HG03045 (cell line): ENCODE data around the gene METRN.
"Not testable (repeated sequence)": the region's sequence is repeated elsewhere in the genome, so short reads cannot be mapped to it uniquely, and the experiment has no call there.

Source experiments
- ATAC-seq: cut with Tn5 transposase; IDR thresholded peaks from one replicate; pipeline ENCODE4 v1.9.1; 2021; ENCODE audit warnings: mild to moderate bottlenecking, moderate library complexity; ENCODE audit not compliant: unreplicated experiment

Gene METRN

DNA sequence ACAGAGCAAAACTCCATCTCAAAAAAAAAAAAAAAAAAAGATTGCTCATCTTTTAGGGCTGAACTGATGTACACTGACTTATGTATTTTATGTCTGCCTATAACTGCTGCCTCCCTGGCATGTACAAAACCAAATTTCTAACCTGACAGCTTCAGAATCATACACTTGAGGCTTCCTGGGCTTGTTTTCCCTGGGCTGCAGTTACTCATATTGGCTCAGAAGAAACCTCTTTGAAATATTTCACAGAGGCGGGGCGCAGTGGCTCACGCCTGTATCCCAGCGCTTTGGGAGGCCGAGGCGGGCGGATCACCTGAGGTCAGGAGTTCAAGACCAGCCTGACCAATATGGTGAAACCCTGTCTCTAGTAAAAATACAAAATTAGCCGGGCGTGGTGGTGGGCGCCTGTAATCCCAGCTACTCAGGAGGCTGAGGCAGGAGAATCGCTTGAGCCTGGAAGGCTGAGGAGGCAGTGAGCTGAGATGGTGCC is 39.2 kb downstream of the METRN start:
- ATAC-seq: not testable (repeated sequence)

DNA sequence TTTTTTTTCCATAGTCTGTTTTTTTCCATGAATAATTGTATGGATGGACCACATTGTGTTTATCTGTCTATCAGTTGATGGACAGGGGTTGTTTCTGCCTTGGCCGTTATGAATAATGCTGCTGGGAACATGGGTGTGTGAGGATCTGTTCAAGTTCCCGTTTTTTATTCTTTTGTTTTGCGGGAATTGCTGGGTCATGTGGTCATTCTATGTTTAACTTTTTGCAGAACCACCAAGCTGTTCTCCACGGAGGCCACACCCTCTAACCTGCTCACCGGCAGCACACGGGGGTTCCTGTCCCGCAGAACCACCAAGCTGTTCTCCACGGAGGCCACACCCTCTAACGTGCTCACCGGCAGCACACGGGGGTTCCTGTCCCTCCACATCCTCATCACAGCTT is 39.7 kb downstream of the METRN start:
- no peak for ATAC-seq

DNA sequence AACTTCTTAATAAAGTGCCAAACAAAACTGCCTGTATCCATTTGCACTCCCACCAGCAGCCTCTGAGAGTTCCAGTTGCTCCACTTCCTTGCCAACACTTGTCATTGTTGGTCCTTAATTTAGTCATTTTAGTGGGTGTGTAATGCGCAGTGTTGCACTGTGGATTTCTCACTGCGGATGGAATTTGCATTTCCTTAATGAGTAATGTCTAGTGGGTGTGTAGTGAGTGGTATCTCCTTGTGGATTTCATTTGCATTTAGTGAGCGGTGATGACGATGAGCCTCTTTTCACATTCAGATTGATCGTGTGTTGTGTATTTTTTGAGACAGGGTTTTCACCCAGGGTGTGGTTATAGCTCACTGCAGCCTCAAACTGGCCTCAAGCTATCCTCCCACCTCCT is 41.5 kb downstream of the METRN start:
- no peak for ATAC-seq

DNA sequence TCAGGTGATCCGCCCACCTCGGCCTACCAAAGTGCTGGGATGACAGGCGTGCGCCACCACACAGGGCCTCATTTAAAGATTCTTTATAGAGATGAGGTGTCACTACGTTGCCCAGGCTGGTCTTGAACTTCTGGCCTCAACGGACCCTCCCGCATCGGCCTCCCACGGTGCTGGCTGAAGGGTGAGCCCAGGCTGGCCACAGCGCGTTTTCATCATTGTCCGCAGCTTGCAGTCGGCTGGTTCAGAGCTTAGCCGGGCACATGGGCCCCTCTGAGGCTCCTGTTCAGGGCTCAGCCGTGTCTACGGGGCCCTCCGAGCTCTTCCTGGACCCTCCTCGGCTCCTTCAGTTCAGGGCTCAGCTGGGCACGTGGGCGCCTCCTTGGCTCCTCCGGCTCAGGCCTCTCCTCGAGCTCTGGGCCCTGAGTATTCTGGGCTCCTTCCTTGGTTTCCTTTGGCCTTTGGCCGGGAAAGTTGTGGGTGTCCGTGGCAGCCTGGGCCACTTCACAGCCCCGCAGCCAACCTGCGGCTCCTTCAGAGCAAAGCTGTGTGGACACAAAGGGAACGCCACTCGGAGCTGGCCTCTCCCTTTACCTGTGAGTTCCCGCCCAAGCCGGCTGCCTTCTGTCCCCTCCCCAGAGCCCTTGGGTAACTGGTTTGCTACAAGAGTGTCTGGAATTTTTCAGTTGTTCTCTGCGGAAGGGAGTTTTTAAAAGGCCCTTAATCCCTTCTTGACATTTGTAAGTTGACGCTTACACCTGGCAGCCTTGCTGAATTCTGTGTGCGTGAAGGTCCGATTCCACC is 44.4 kb downstream of the METRN start:
- ATAC-seq: no peak

DNA sequence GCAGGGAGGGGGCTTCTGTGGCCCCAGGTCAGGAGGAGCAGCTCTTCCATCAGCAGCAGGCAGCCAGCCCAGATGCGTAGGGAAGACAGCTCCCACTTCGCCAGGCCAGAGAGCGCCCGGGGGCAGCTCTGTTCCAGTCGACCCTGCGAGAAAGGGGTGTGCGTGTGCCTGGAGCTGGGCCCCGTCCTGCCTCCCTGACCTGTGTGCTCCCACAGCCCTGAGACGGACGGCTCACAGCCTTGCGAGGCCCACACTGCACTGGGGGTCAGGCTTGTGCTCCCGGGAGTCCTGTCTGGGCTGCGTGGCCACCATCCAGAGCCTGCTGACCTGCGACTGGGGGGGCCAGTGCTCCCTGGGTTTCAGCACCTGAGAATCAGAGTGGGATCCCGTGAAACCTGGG is 45.1 kb downstream of the METRN start:
- no peak for ATAC-seq

DNA sequence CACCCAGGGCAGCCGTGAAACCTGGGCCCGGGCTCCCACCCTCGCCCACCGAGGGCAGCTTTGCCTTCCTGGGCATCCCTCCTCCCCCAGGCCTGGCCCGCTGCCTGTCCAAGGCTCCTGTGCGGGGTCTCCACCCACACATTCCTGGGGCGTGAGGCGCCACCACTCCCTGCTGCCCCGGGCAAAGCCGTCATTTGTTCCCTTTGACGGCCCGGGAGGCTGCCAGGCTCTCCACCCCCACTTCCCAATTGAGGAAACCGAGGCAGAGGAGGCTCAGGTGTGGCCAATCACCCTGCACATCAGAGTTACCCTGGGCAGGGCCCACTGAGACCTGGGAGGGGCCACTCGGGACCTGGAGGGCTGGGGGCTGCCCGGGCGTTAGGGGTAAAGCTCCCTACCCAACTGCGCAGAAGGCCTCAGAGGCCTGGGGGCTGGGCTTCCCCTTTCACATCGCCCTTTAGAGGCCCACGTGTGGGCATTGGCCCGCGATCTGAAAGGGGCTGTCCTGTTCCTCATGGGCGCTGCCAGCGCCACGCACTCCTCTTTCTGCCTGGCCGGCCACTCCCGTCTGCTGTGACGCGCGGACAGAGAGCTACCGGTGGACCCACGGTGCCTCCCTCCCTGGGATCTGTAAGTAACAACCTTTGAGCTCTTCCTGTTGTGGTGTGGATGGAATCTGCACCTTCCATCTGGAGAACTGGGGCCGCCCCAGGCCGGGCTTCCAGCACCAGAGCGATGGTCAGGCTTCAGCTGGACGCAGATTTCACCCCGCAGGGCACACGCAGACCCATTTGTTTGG is 45.8 kb downstream of the METRN start, which contains the start of gene MSLN:
MSLN (plus strand) TSS at position 190 of the 799 bp plus-strand sequence. CDS start 1,947 bp downstream, outside the sequence.
- ATAC-seq: no peak

DNA sequence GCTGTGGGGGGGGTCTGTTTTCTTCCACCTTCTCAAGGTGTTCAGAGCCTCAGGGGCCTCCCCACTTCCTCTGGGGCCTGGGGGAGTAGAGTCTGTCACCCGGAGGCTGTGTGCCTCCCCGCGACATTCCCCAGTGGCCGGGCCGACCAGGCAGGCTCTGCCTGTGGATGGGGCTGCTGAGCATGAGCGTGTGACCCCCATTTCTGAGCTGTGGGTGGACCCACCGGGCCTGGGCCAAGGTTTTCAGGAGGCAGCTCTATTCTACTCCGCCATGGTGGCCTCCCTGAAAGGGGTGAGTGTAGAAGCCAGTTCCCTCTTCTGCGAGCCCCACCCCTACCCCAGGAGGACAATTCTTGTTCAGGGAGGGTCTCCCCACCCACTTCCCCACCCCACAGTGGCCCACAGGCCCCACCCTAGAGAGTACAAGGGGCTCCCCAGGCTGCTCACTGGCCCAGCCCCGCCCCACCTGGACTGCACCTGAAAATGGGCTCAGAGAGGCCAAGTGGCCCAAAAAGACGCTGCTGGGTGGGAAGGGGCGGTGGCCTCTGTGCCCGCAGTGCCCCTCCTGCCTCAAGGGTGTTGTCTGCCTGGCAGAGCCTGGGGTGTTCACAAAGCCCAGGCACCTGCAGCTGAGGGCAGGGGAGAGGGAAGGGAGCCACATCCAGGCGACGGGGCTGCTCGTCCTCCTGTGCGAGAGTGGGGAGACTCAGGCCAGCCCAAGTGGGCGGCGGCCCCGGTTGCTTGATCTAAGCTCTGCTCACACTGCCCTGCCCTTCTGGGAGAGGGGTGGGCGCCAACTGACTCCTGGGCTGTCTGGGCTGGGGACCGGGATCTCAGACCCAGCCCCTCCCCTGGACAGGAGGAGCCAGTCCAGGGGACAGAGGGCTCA is 47.0 kb downstream of the METRN start:
- no peak for ATAC-seq

DNA sequence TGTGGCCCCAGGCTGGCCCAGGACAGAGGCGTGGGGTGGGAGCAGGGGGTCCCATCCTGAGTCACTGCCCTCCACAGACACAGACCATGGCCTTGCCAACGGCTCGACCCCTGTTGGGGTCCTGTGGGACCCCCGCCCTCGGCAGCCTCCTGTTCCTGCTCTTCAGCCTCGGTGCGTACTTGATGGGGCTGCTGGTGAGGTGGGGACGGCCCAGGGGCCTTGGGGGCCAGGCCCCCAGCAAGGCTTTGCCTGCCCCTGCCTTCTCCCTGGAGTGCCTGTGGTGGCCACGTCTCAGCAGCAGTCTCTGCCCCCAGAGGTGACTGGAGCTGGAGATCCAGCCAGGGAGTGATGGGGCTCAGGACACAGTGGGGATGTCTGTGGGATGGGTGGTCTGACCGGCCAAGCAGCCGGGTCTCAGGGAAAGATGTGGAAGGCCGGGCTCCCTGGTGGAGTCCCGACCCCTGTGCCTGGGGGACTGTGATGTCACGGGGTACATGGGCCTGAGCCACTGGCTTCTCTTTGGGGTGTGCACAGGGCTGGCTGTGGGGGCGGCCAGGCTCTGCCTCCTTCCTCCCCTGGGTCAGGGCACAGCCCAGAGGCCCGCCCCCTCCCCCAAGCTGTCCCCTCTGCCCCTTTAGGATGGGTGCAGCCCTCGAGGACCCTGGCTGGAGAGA is 47.8 kb downstream of the METRN start:
- ATAC-seq: no peak

DNA sequence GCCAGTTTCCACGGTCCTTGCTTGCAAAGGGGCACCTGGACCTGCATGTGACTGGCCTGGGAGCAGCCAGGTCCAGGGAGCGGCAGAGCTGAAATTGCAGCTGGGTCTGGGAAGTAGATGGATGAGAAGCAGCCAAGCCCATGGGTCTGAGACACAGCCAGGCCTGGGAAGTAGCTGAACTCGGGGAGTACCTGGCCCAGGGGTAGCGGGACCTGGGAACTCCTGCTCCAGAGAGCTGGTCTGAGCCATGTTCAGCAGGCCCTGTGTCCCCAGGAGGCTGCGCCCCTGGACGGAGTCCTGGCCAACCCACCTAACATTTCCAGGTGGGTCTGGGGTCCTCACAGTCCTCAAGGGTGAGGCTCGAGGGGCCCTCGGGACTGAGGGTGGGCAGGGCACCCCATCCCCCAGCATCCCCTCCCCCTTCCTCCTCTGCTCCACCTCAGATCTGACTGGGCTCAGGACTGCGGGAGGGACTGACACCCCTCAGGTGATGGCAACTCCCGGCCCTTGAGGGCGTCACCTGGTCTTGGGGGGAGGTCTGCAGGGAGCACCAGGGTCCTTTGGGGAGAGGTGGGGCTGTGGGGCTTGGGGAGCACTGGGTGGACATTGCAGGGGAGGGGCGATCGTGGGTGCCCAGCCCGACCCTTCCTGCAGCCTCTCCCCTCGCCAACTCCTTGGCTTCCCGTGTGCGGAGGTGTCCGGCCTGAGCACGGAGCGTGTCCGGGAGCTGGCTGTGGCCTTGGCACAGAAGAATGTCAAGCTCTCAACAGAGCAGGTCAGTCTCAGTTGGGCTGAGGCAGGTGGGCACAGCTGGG is 48.7 kb downstream of the METRN start:
- no peak for ATAC-seq

DNA sequence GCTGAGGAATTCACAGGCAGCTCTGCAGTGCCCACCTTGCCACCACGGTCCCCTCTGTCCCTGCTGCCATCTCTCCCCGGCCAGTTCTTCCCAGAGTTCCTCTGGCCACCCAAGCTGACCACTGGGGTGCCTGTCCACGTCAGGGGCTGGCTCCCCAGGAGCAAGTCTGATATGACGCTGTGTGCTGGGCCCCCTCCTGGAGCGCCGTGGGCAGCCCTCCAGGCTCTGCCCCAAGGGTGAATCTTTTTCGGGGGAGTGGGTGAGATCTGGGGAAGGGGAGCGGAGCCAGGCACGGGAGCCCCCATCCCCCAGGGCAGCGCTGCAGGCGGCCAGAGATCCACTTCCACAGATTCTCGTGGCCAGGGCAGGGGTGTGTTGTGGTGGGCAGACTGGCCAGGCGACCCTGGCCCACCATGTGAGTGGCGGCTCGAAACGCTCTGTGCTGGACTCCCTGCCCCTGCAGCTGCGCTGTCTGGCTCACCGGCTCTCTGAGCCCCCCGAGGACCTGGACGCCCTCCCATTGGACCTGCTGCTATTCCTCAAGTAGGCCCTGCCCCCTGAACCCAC is 49.3 kb downstream of the METRN start:
- no peak for ATAC-seq

DNA sequence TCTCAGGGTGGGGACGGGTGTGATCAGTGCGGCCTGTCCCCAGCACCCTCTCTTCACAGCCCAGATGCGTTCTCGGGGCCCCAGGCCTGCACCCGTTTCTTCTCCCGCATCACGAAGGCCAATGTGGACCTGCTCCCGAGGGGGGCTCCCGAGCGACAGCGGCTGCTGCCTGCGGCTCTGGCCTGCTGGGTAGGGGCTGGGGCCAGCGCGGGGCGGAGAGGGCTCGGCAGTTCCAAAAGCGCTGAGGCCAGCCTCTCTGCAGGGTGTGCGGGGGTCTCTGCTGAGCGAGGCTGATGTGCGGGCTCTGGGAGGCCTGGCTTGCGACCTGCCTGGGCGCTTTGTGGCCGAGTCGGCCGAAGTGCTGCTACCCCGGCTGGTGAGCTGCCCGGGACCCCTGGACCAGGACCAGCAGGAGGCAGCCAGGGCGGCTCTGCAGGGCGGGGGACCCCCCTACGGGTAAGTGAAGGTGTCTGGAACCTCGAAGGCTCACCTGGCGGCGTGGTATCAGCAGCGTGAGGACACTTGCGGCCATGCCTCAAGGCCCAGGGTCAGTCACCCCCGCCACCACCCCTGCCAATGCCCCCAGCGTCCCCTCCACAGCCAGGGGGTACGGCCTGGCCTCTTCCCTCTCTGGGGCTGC is 50.0 kb downstream of the METRN start:
- ATAC-seq: no peak

DNA sequence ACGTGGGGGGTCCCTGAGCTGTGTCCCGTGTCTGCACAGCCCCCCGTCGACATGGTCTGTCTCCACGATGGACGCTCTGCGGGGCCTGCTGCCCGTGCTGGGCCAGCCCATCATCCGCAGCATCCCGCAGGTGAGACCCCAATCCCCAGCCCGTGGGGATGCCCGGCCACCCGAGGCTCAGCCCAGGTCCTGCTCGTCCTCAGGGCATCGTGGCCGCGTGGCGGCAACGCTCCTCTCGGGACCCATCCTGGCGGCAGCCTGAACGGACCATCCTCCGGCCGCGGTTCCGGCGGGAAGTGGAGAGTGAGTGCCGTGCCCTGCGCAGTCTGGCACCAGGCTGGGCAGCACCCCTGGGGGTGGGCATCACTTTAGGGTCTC is 50.6 kb downstream of the METRN start:
- ATAC-seq: no peak

DNA sequence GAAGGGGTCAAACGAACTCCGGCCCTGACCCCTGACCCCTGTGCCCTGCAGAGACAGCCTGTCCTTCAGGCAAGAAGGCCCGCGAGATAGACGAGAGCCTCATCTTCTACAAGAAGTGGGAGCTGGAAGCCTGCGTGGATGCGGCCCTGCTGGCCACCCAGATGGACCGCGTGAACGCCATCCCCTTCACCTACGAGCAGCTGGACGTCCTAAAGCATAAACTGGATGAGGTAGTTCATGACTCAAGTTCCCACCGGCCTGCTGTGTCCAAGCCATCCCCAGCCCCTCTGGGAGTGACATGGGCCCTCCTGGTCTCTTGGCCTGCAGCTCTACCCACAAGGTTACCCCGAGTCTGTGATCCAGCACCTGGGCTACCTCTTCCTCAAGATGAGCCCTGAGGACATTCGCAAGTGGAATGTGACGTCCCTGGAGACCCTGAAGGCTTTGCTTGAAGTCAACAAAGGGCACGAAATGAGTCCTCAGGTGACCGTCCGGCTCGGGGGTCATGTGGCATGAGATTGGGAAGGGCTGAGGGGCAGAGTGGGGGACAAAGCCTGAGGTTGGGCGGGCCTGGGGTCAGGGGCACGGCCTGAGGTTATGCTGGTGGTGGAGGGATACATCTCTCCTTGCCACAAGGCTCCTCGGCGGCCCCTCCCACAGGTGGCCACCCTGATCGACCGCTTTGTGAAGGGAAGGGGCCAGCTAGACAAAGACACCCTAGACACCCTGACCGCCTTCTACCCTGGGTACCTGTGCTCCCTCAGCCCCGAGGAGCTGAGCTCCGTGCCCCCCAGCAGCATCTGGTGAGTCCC is 51.3 kb downstream of the METRN start:
- ATAC-seq: no peak

DNA sequence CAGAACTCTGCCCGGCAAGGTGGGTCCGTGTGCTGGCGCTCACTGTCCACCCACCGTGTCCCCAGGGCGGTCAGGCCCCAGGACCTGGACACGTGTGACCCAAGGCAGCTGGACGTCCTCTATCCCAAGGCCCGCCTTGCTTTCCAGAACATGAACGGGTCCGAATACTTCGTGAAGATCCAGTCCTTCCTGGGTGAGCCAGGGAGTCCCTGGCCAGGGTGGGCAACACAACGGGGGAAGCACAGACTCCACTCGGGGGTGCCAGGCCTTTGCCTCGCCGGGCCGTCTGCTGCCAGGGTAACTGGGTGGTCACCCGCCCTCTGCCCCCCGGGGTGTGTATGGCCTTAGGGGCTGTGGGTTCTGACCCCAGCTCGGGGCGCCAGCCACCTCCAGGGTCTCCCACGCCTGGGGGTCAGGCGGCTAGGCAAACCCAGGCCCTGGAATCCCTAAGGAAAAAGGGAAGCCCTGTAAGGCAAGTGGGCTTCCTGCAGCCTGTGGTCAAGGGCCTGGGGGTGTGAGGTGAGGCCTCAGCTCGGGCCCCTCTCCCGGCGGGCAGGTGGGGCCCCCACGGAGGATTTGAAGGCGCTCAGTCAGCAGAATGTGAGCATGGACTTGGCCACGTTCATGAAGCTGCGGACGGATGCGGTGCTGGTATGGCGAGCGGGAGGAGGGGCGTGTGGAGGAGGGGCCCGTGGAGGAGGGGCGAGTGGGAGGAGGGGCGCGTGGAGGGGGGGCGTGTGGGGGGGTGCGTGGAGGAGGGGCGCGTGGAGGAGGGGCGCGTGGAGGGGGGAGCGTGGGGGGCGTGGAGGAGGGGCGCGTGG is 52.1 kb downstream of the METRN start:
- ATAC-seq: no peak

DNA sequence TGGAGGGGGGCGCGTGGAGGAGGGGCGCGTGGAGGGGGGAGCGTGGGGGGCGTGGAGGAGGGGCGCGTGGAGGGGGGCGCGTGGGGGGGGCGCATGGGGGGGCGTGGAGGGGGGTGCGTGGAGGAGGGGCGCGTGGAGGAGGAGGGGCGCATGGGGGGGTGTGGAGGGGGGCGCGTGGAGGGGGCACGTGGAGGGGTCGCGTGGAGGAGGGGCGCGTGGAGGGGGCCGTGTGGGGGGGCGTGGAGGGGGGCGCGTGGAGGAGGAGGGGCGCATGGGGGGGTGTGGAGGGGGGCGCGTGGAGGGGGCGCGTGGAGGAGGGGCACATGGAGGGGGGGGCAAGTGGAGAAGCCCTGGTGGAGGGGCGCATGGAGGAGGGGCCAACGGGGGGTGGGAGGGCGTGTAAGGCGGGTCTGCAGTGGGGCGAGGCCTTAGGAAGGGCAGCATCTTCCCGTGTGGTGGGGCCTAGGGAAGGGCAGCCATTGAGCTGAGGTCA is 52.9 kb downstream of the METRN start:
- no peak for ATAC-seq

DNA sequence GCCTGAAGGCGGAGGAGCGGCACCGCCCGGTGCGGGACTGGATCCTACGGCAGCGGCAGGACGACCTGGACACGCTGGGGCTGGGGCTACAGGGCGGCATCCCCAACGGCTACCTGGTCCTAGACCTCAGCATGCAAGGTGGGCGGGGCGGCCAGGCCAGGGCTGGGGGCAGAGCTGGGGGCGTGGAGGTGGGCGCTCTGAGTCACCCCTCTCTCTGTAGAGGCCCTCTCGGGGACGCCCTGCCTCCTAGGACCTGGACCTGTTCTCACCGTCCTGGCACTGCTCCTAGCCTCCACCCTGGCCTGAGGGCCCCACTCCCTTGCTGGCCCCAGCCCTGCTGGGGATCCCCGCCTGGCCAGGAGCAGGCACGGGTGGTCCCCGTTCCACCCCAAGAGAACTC is 53.5 kb downstream of the METRN start:
- no peak for ATAC-seq
